ENCODE data around the gene TMEM30A.

Gene TMEM30A

DNA sequence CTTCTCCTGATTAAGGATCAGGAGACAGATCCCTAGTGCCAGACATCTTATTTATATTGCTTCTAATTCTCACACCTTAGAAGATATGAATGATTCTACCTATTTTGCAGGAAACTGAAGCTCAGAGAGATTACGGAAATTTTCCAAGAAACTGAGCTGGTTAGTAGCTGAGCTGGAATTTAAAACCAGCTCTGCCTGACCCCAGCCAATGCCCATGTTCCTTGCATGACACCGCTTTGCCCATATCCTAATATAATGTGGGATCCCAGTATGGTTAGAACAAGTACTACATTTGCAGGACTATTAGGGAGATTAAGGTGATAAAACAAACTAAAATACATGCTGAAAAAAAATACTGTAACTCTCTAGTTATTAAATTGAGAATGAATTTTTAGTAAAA is 1.9 kb downstream of the TMEM30A start:
- H3K4me3 ChIP-seq (ENCODE audit: low read depth, low read length), result peak overlapping the region; percentile 95
- TF ChIP-seq CTCF (IDR thresholded peaks at IDR 0.05; ENCODE audit: low read depth, low read length), result no peak

DNA sequence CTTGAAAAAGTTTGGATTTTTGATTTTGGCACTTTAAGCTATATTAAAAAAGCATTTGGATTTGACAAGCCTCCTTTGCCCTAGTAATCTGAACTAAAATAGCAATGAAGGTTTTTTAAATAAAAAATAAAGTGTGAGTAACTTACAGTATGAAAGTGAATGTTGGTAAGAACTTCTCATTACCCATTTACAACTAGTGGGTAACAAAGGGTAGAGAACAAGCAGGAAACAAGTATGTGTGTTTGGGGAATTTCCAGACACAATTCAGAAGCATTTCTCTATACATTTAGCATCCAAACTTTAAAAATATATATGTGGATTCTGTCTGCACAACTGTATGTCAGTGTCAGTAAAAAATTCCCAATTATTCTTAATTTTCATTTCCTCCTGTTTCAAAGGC is 2.9 kb downstream of the TMEM30A start:
- peak overlapping the region; percentile 95 for H3K4me3 ChIP-seq (ENCODE audit: low read depth, low read length)
- no peak for TF ChIP-seq CTCF (IDR thresholded peaks at IDR 0.05; ENCODE audit: low read depth, low read length)

DNA sequence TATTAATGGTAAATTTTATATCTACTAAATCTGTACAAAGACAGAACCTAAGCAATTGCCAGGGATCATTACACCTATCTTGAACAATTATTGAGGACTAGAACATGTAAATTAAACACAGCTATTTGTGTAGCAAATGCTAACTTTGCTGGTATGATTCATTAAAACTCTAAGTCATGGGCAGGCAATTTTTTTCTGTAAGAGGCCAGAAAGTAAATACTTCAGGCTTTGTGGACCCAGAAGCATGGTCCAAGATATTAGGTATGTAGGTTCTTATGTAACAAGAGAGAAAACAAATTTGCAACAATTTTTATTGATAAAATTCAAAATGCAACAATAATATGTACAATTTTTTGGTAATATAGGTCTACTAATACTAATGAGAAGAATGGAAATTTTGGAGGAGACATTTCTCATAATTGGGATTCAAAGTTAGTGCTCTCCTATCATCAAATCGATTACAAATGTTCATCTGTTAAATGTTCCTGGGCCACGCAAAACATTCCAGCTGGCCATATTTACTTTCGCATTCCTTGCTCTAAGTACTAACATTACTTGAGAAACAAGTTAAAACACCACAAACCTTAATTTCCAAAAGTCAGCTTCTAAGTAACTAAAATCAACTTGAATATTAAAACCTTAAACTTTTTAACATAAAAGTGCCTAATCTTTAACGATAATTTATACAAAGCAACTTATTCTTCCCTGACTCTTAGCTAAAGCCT is 4.3 kb downstream of the TMEM30A start:
- no peak for TF ChIP-seq CTCF (IDR thresholded peaks at IDR 0.05; ENCODE audit: low read depth, low read length)
- peak overlapping the region; percentile 95 for H3K4me3 ChIP-seq (ENCODE audit: low read depth, low read length)

GRCh38 chr6:75279418-75279817 is 5.2 kb downstream of the TMEM30A start:
- TF ChIP-seq CTCF (IDR thresholded peaks at IDR 0.05; ENCODE audit: low read depth, low read length), result no peak
- no peak overlapping the region for H3K4me3 ChIP-seq (ENCODE audit: low read depth, low read length)

GRCh38 chr6:75278474-75279077 is 6.0 kb downstream of the TMEM30A start:
- no peak for TF ChIP-seq CTCF (IDR thresholded peaks at IDR 0.05; ENCODE audit: low read depth, low read length)
- no peak overlapping the region for H3K4me3 ChIP-seq (ENCODE audit: low read depth, low read length)

GRCh38 chr6:75275067-75275466 is 9.5 kb downstream of the TMEM30A start:
- TF ChIP-seq CTCF (IDR thresholded peaks at IDR 0.05; ENCODE audit: low read depth, low read length), result no peak
- no peak overlapping the region for H3K4me3 ChIP-seq (ENCODE audit: low read depth, low read length)

DNA sequence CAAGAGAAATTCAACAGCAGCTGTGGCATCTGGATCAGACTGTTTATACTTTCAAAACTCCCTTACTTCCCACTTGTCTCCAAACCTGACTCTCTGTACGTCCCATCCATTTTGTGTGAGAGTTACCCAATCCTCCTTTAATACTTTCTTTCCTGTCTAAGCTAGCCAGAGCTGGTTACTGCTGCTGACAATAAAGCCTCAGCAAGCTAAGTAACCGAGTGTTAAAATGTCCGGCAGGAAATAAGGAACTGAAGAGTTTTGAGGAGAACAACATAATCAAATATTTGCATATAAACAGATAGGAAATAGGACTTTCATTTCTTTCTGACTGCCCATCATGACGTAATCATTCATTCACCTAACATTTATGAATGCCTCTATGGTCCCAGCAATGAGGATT is 11.6 kb downstream of the TMEM30A start:
- TF ChIP-seq CTCF (IDR thresholded peaks at IDR 0.05; ENCODE audit: low read depth, low read length), result no peak
- no peak overlapping the region for H3K4me3 ChIP-seq (ENCODE audit: low read depth, low read length)

Measured in WI38 (cell line).